RPMI7951 (cell line): ENCODE results near the gene OR7G3. TPM values are rescaled to one million over a fixed set of nuclear protein-coding genes. Genes with fewer than 3 reads are reported as not detected.

Experiments used
- DNase-seq: peaks from one replicate; pipeline ENCODE4 v3.0.0-alpha.2; 2012; ENCODE audit warnings: low read depth
- total RNA-seq: library from RNA; depleted of rRNA; stranded (reverse); fragments of >200 nt; shearing (Covaris generic); gene quantifications from 2 replicates; pipeline ENCODE4 v1.2.3, GENCODE V29; 2014; rRNA removed

The OR7G3 gene
- total RNA-seq: not detected in 2 replicates

GRCh38 chr19:9126900-9127405, at the start of gene OR7G3:
TSS of gene OR7G3 (minus strand) at chr19:9126950. CDS start at chr19:9126950, 0 bp downstream.
- DNase-seq: no peak

GRCh38 chr19:9175326-9175725, 48.6 kb upstream of the OR7G3 start:
- DNase-seq: no peak

- DNase-seq: no peak
Observed at GRCh38 chr19:9171393-9171991, 44.7 kb upstream of the OR7G3 start.

DNA sequence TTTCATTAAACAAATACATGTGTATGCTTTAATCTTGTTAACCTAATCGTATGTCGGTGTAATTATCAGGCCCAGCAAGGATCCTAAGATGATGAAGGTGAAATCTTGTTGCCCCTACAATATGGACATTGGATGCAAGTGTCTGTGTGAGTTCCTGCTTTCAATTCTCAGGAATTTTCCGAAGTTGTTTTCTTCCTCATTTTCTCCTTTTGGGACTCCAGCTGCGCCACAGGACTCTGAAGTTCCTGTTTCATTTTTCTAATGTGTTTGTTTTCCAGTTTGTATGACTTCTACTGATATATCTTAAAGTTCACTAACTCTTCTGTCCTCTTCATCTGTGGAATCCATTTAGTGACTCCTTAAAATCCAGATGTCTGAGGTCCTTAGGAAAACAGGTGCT, 40.1 kb upstream of the OR7G3 start:
- no peak for DNase-seq

DNA sequence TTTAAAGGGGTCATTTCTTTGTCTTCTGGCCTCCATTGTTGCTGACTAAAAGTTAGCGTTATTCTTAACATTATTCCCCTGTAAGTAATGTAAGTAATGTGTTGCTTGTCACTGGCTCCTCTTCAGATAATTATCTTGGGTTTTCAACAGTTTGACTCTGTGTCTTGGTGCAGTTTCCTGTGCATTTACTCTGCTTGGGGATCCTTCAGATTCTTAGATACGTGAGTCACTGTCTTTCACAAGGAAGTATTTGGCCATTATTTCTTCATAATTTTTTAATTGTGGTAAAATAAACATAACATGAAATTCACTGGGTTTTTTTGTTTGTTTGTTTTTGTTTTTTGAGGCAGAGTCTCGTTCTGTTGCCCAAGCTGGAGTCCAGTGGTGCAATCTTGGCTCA, 38.5 kb upstream of the OR7G3 start:
- DNase-seq: no peak

- no peak for DNase-seq
Observed at GRCh38 chr19:9161427-9161826, 34.7 kb upstream of the OR7G3 start.

DNA sequence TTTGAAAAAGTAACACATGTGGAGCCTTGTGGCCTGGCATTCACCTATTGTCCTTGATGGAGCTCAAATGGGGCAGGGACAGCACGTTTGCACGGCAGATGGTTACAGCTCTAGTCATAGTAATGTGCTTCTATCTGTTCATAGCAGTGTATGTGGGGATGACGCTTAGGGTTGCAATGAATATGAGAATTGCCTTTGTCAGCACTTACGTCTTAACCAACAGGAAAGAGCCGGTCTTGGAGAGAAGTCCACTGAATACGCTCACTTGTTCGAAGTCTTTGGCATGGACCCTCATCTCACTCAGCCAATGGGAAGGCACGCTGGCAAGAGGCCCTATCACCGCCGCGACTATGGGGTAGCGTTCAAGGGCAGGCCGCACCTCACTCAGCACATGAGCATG, 33.1 kb upstream of the OR7G3 start:
- no peak for DNase-seq

GRCh38 chr19:9156304-9156703, 29.6 kb upstream of the OR7G3 start:
- DNase-seq: no peak

DNA sequence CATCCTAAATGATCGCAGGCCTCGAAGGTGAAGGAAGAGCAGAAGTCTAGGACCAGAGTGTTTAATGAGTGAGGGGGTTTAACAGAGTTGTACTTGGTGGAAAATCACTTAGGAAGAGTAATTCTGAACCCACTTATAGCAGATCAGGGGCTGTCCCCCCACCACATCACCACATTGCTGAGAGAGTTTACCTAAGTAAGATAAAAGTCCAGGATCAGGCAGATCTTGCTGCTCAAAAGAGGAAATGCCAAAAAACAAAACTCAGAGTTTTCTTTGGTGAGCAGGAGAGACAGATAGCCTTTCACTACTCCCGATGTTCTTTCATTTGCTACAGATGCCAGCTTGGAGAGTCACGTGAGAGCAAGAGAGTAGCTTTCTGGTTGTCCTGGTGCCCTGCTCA, 28.8 kb upstream of the OR7G3 start:
- no peak for DNase-seq

DNA sequence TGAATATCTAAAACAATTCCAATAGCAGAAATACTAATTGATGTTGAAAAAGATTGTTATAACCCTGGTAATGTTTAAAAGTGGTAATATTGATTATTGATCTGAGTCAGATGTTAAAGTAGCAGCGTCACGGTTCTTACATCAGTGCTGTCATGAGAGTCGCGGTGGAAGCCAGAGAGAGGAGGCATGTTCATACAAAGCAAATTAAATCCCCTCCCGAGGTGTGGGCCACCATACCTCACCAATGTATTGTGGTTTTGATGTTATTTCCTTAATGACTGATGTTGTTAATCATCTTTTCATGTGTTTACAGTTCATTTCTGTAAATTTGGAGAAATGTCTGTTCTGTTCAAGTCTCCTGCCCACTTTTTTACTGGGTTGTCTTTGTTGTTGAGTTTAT, 24.6 kb upstream of the OR7G3 start:
- DNase-seq: no peak

- no peak for DNase-seq
Observed at GRCh38 chr19:9150650-9151049, 23.9 kb upstream of the OR7G3 start.

- no peak for DNase-seq
Observed at GRCh38 chr19:9149997-9150396, 23.2 kb upstream of the OR7G3 start.

GRCh38 chr19:9148697-9149096, 21.9 kb upstream of the OR7G3 start:
- DNase-seq: no peak

GRCh38 chr19:9146882-9147281, 20.1 kb upstream of the OR7G3 start:
- DNase-seq: no peak

DNA sequence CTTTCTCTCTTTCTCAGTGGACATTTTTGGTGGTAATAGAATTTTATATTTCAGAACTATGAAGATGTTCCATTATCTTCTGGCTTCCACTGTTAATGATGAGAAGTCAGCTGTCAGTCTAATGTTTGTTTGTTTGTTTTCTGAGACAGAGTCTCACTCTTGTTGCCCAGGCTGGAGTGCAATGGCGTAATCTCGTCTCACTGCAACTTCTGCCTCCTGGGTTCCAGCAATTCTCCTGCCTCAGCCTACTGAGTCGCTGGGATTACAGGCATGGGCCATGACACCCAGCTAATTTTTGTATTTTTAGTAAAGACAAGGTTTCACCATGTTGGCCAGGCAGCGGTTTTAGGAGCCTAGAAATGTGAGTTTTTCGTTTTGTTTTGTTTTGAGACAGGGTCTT, 18.2 kb upstream of the OR7G3 start:
- no peak for DNase-seq

DNA sequence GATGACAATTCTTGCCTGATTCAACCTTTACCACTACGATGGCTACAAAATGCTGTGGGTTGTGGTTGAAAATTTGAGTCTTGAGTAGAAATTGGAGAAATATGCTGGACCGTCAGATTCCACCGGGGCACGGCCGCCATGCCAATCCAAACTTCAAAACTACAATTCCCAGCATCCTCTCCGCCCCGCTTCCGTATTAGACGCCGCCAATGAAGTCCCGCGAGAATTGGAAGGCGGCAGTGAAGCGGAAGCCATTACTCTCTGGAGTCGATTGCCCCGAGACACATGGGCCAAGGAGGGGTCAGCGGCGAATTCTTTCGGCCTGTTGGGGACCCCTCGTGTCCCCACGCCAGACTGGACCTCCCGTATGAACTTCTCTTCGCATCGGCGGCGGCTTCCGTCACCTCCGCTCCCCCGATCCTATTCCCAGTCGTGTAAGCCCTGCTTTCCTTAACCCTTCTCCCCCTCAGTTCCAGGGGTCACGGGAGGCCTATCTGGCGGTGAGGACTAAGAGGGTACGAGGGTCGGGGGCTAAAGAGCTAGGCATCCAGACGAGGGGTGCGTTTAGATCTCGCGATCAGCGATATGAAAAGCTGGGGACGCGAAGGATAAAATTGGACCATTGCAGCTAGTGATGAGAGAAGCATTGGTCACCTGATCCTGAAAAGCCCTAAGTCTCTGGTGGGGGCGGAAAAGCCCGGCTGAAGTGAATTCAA, 13.6 kb upstream of the OR7G3 start, which contains the start of gene ZNF317:
ZNF317 (plus strand) TSS at position 239 of the 716 bp plus-strand sequence. CDS start 15,620 bp downstream, outside the sequence.
- DNase-seq: peak; percentile 92

DNA sequence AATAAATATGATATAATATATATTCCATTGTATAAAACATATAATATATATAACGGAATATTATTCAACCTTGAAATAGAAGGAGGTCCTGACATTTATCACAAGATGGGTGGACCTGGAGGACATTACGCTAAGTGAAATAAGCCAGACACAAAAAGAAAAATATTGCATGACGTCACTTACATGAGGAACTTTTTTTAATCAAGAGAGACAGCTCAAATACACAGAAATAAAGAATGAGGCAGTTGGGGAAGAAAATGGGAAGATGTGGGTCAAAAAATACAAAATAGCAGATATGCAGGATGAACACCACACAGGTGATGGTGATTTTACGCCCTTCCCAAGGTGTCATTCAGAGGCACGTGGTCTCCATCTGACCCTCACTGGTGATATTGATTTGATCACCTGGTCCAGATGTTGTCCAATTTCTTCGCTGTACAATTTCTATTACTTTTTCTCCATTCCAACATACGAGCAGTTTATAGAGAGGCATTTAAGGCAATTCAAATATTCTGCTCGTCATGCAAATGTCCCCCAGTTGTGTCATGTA, 12.9 kb upstream of the OR7G3 start:
- DNase-seq: peak; percentile 10

GRCh38 chr19:9132422-9132821, 5.7 kb upstream of the OR7G3 start:
- DNase-seq: peak; percentile 75

DNA sequence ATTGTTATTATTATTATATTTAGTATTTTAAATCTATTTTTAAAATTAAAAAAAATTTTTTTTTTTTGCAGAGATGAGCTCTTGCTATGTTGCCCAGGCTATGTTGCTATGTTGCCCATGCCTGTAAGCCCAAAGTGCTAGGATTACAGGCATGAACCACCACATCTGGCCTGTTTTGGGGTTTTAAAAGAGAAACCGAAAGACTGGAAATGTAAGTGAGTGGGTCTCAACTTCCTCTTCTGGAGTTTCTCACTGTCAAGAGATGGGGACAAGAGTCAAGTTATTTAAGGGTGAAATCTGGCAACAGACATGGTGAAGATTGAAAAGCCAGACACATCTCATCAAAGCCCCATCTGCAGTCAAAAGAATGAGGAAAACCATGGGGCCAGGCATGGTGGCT, 4.2 kb upstream of the OR7G3 start:
- peak; percentile 26 for DNase-seq

GRCh38 chr19:9128171-9128570, 1.4 kb upstream of the OR7G3 start:
- DNase-seq: peak; percentile 56

- no peak for DNase-seq
Observed at GRCh38 chr19:9116547-9116946, 10.2 kb downstream of the OR7G3 start.

GRCh38 chr19:9115307-9115813, 11.4 kb downstream of the OR7G3 start, which contains the start of gene OR7G1:
TSS of gene OR7G1 (minus strand) at chr19:9115763. CDS start at chr19:9115763, 0 bp downstream.
- DNase-seq: no peak

DNA sequence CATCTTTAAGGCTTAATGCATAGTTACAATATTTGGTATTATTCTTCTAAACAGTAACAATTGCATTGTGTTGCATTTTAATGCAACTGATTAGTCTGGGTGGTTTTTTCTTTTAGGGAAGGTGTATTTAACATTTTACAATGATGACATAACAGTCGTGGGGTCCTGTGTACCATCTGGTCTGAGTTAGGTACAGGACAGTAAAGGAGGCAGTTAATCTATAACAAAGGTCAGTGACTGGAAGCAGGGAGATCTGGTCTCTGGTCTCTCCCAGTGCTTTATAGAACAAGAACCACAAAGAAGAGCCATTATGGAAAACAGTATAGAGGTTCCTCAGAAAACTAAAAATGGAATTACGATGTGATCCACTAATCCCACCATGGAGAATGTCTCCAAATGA, 16.8 kb downstream of the OR7G3 start:
- DNase-seq: no peak
